Duodenal mucosa (tissue), 2 donors: Measurements from ENCODE around the gene MED22.

Source experiments
- H3K27ac ChIP-seq: one replicate; pipeline ENCODE4 v1.7.0; 2013; ENCODE audit warnings: low read depth, low read length
- H3K27me3 ChIP-seq, 2 donors: one replicate each; pipeline ENCODE4 v1.7.0; 2013; ENCODE audit warnings: low read length in 2 of 2, control low read depth in 1 of 2; ENCODE audit not compliant: insufficient read depth in 2 of 2, control insufficient read depth in 1 of 2
- H3K36me3 ChIP-seq, 2 donors: one replicate each; pipeline ENCODE4 v1.7.0; 2013; ENCODE audit warnings: low read length in 2 of 2, control low read depth in 1 of 2; ENCODE audit not compliant: insufficient read depth in 2 of 2, control insufficient read depth in 1 of 2
- H3K4me1 ChIP-seq, 2 donors: one replicate each; pipeline ENCODE4 v1.7.0; 2013; ENCODE audit warnings: low read length in 2 of 2, control low read depth in 1 of 2; ENCODE audit not compliant: insufficient read depth in 2 of 2, control insufficient read depth in 1 of 2
- H3K4me3 ChIP-seq, 2 donors: one replicate each; pipeline ENCODE4 v1.7.0; 2013; ENCODE audit warnings: low read length in 2 of 2, low read depth in 1 of 2
- H3K9ac ChIP-seq, 2 donors: one replicate each; pipeline ENCODE4 v1.7.0; 2013; ENCODE audit warnings: low read length in 2 of 2, low read depth in 1 of 2
- H3K9me3 ChIP-seq, 2 donors: one replicate each; pipeline ENCODE4 v1.7.0; 2013; ENCODE audit warnings: low read length in 2 of 2, control low read depth in 1 of 2; ENCODE audit not compliant: control insufficient read depth in 1 of 2

Gene MED22

DNA sequence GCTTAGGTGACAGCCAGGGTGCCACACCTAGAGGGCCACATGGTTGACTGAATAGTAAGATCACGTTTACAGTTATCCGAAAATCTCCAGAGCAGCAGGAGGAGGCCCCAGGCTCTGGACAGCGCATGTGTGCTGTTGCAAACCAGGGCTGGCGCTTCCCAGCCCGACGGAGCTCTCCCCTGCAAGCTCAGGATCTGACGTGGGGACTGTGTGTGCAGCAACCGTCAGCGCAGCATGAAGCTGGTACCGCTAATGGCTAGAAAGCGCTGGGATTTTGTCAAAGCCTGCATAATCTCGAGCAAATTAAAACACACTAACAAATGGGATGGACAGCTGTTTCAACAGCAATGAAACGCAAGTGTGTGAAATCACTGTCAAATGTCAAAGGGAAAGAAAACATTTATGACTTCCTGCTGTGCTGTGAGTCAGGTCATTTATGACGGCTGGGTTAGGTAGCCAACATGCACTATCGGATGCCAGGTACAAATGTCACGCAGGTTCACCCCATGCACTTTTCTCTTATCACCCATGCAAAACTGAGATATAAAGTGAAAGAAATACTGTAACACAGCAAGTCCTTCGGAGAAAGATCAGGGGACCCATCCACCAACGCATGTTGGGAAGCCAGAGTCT, 20.4 kb upstream of the MED22 start:
- H3K27me3 ChIP-seq = no peaks in the 10 kb centered on the region
- H3K27ac ChIP-seq = peak overlapping the region; percentile 60
- peaks cover 67% of the 10 kb centered on the region in 2 donors for H3K4me1 ChIP-seq
- peaks cover 56 to 79% of the 10 kb centered on the region in 2 donors for H3K36me3 ChIP-seq
- peak overlapping the region; percentile 28 to 34 for H3K9ac ChIP-seq
- no peaks in the 10 kb centered on the region for H3K9me3 ChIP-seq
- peak overlapping the region; percentile 45 to 51 for H3K4me3 ChIP-seq

DNA sequence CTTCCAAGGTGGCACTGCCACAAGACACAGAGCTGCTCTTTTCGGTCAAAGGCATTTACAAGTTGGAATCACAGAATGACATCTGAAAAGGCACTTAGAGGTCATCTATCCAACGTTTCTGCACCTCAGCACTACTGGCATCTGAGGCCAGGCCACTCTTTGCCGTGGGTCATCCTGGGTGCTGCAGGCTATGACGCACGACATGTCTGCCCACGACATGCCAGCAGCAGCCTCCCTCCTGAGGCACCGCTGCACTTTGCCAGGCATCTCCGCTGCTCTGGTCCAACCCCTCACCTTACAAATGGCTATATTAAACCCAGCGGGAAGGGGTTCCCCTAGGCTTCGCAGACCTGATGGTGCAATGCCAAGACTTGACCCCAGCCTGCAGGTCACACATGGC, 19.8 kb upstream of the MED22 start:
- H3K27ac ChIP-seq = peak overlapping the region; percentile 60
- no peaks in the 10 kb centered on the region for H3K27me3 ChIP-seq
- peaks cover 67 to 68% of the 10 kb centered on the region in 2 donors for H3K4me1 ChIP-seq
- H3K36me3 ChIP-seq = peaks cover 61 to 79% of the 10 kb centered on the region in 2 donors
- peak overlapping the region; percentile 28 to 34 for H3K9ac ChIP-seq
- no peaks in the 10 kb centered on the region for H3K9me3 ChIP-seq
- peak overlapping the region; percentile 45 to 50 for H3K4me3 ChIP-seq

GRCh38 chr9:133367221-133367620, 19.3 kb upstream of the MED22 start:
- no peaks in the 10 kb centered on the region for H3K9me3 ChIP-seq
- H3K4me3 ChIP-seq = no peak overlapping the region
- peaks cover 67% of the 10 kb centered on the region in 2 donors for H3K4me1 ChIP-seq
- H3K27me3 ChIP-seq = no peaks in the 10 kb centered on the region
- peak overlapping the region in 1 of 2 donors; percentile 34 for H3K9ac ChIP-seq
- peaks cover 61 to 79% of the 10 kb centered on the region in 2 donors for H3K36me3 ChIP-seq
- no peak overlapping the region for H3K27ac ChIP-seq

DNA sequence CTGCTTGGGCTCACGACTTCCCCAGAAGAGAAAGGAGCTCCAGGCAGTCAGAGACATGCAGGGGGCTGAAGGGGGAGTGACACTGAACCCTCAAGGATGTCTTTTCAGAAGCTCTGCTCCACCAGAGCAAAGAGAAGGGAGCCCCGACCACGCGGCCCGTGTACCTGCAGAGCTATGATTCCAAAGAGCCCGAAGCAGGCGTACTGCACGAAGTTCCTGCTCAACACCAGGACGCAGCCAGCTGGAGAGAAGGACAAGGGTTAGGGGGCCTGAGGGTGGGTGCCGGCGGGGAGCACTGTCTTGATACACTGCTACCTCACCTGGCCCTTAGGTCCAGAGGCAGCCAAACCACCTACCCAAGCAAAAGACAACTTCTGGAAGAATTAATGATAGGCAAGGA, 18.5 kb upstream of the MED22 start:
- Histone ChIP-seq H3K9ac (no peak overlapping the region), H3K36me3 (peaks cover 64 to 81% of the 10 kb centered on the region in 2 donors), H3K4me1 (peaks cover 59 to 63% of the 10 kb centered on the region in 2 donors)

GRCh38 chr9:133362359-133363044, 14.6 kb upstream of the MED22 start:
- Histone ChIP-seq H3K4me1 (peaks cover 48 to 57% of the 10 kb centered on the region in 2 donors), H3K27ac (no peak overlapping the region), H3K36me3 (peaks cover 64 to 87% of the 10 kb centered on the region in 2 donors)

More for the DNA sequence above, 18.5 kb upstream of the MED22 start:
- no peaks in the 10 kb centered on the region for H3K9me3 ChIP-seq
- H3K27me3 ChIP-seq = no peaks in the 10 kb centered on the region
- H3K4me3 ChIP-seq = no peak overlapping the region
- no peak overlapping the region for H3K27ac ChIP-seq

GRCh38 chr9:133361507-133362092, 13.7 kb upstream of the MED22 start:
- no peak overlapping the region for H3K27ac ChIP-seq
- peaks cover 59 to 78% of the 10 kb centered on the region in 2 donors for H3K36me3 ChIP-seq
- peaks cover 46 to 59% of the 10 kb centered on the region in 2 donors for H3K4me1 ChIP-seq
- H3K9me3 ChIP-seq = no peaks in the 10 kb centered on the region
- no peak overlapping the region for H3K4me3 ChIP-seq
- H3K27me3 ChIP-seq = no peaks in the 10 kb centered on the region
- no peak overlapping the region for H3K9ac ChIP-seq

More at GRCh38 chr9:133362359-133363044, 14.6 kb upstream of the MED22 start:
- Histone ChIP-seq H3K27me3 (no peaks in the 10 kb centered on the region), H3K4me3 (no peak overlapping the region), H3K9ac (no peak overlapping the region), H3K9me3 (no peaks in the 10 kb centered on the region)

- no peak overlapping the region for H3K27ac ChIP-seq
- peak overlapping the region in 1 of 2 donors; percentile 35 for H3K9ac ChIP-seq
- H3K27me3 ChIP-seq = no peaks in the 10 kb centered on the region
- H3K9me3 ChIP-seq = no peaks in the 10 kb centered on the region
- H3K4me3 ChIP-seq = no peak overlapping the region
- H3K36me3 ChIP-seq = peaks cover 51 to 68% of the 10 kb centered on the region in 2 donors
- peaks cover 47 to 61% of the 10 kb centered on the region in 2 donors for H3K4me1 ChIP-seq
Measured at GRCh38 chr9:133360400-133361393, 12.8 kb upstream of the MED22 start.

DNA sequence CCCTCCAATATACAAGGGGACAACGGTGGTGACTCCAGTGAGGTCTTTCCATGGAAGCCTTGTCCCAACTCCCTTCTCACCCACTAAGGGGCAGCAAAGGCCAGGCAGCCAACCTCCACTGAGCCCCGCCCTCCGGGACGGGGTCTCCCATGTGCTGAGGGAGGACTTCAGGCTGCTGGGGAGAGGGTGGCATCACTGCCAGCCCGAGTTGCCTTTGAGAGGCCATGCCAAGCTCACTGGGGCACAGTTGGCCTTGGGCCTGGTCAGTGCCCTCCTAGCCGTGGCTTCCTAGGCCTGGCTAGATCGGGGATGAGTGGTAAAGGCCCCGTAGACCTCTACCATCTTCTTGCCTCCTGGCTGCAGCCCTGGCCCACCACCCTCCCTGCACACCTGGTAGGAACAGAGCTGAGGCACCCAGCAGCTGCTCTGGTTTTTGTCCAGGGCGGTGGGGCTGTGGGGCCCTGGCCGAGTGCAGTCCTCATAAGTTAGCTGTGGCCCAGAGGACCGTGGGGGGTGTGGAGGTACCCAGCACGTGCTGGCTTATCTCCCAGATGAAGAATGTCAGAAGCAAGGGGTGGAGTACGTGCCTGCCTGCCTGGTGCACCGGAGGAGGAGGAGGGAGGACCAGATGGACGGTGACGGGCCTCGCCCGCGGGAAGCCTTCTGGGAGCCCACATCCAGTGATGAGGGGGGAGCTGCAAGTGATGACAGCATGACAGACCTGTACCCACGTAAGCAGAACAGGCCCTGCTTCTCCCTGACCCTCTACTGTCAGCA, 11.7 kb upstream of the MED22 start:
- Histone ChIP-seq H3K27ac (no peak overlapping the region), H3K4me3 (no peak overlapping the region), H3K27me3 (no peaks in the 10 kb centered on the region), H3K9me3 (no peaks in the 10 kb centered on the region), H3K9ac (peak overlapping the region in 1 of 2 donors; percentile 35), H3K4me1 (peaks cover 55 to 69% of the 10 kb centered on the region in 2 donors), H3K36me3 (peaks cover 41 to 60% of the 10 kb centered on the region in 2 donors)

- Histone ChIP-seq H3K4me3 (peak overlapping the region; percentile 65 to 81), H3K36me3 (peaks cover 29 to 54% of the 10 kb centered on the region in 2 donors)
Measured at GRCh38 chr9:133357656-133358055, 9.7 kb upstream of the MED22 start.

More at GRCh38 chr9:133357656-133358055, 9.7 kb upstream of the MED22 start:
- Histone ChIP-seq H3K9me3 (no peaks in the 10 kb centered on the region), H3K9ac (peak overlapping the region in 1 of 2 donors; percentile 63), H3K27me3 (no peaks in the 10 kb centered on the region), H3K4me1 (peaks cover 48 to 62% of the 10 kb centered on the region in 2 donors), H3K27ac (no peak overlapping the region)
